ENCODE results near the gene GFI1.

DNA sequence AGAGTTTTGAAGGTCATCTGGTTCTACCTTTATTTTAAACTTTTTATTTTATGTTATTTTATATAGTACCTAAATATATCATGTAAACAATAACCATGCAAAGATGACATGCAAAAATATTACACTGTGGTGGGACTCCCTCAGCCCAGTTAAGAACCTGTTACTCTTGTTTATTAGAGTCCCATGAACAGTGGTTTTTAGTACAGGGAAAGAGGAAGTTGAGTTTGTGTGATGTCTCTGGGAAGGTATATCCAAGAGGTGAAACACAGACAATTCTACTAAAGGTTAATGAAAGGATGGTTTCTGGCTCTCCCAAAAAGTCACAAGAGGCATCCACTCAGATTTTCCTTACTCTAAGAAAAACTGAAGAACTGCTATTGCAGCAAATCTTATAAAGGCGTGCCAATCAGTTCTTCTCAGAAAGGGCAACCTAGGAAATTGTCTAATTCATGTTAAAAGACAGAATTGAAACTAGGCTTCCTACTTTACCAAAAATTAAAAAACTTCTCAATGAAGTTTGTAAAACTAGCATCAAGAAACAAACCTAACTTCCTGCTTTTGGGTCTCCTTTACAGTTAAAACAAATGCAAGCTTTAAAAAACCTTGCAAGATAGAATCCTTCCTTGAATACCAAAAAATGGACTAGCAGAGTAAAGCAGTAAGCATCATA, 19.9 kb downstream of the GFI1 start:
- TF ChIP-seq, protein P1, sequence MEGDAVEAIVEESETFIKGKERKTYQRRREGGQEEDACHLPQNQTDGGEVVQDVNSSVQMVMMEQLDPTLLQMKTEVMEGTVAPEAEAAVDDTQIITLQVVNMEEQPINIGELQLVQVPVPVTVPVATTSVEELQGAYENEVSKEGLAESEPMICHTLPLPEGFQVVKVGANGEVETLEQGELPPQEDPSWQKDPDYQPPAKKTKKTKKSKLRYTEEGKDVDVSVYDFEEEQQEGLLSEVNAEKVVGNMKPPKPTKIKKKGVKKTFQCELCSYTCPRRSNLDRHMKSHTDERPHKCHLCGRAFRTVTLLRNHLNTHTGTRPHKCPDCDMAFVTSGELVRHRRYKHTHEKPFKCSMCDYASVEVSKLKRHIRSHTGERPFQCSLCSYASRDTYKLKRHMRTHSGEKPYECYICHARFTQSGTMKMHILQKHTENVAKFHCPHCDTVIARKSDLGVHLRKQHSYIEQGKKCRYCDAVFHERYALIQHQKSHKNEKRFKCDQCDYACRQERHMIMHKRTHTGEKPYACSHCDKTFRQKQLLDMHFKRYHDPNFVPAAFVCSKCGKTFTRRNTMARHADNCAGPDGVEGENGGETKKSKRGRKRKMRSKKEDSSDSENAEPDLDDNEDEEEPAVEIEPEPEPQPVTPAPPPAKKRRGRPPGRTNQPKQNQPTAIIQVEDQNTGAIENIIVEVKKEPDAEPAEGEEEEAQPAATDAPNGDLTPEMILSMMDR (IDR thresholded peaks at IDR 0.05) = no peak
- TF ChIP-seq POLR2A (IDR thresholded peaks at IDR 0.05) = no peak

All from lower leg skin (tissue), 3 donors.